ENCODE measurements around the gene ZNF654.
"Not testable (repeated sequence)": the region's sequence is repeated elsewhere in the genome, so short reads cannot be mapped to it uniquely, and the experiment has no call there.

The ZNF654 gene

DNA sequence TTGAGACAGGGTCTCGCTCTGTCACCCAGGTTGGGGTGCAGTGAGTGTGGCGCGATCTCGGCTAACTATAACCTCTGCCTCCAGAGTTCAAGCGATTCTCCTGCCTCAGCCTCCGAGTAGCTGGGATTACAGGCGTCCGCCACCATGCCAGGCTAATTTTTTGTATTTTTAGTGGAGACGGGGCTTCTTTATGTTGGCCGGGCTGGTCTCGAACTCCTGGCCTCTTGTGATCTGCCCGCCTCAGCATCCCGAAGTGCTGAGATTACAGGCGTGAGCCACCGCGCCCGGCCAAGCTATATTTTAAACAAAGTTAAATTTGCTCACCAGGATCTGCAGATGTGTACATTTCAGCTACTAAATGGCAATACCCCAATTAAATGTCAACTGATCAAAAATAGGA is 89.6 kb downstream of the ZNF654 start:
- no peak for DNase-seq

DNA sequence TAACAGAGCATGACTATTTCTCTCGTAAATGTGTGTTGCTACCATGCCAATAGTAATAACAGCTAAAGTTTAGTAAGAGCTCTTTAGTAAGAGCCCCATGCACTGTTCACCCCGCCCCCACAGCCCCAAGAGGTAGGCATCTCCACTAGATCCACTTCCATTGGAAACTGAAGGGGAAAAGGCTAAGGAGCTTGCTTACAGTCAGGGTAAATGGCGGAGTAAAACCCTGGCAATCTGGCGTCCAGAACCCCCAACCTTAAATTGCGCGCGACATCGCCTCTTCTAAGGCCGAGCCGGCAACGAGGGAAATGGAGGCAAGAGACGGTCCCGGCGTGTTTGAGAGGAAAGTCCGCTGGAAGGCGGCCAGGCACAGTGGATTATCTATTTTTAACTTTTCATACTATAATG is 90.0 kb downstream of the ZNF654 start:
- no peak for DNase-seq

DNA sequence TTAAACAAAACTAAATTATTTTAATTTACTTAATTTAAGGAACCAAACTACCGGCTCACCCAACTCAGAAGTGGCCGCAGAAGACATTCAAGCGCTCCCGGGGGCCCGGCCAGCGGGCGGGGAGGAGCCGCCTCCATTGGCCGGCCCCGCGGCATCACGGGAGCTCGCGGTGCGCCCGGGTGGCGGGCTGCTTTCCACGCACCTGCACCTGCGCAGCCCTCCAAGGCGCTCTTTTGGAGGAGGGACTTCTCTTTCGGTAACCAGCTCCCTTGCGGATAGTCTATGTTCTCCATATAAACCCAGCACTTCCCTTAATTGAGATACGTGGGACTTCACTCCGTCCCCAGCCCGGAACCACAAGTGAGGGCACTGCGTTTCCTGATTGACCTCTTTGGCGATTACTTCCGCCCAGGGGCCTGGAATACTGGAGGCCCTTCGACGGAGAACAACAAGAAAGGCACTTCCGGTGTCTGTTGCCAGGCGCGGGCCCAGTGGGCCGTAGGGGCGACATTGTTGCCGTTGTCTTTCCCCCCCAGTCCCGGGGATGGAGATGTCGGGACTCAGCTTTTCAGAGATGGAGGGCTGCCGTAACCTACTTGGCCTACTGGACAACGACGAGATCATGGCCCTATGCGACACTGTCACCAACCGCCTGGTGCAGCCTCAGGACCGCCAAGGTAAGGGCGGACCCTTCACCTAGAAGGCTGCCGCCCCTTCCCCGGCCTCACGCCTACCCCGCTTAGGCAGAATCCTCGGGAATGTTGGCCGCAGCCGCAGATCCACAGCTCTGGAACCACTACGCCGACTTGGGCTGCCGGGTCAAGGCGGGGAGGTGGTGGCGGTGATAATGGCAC is 90.7 kb downstream of the ZNF654 start, which contains the start of gene C3orf38:
C3orf38 (plus strand) TSS at position 451 of the 854 bp plus-strand sequence; CDS start at position 545, 94 bp downstream.
- peak; percentile 80 for DNase-seq

DNA sequence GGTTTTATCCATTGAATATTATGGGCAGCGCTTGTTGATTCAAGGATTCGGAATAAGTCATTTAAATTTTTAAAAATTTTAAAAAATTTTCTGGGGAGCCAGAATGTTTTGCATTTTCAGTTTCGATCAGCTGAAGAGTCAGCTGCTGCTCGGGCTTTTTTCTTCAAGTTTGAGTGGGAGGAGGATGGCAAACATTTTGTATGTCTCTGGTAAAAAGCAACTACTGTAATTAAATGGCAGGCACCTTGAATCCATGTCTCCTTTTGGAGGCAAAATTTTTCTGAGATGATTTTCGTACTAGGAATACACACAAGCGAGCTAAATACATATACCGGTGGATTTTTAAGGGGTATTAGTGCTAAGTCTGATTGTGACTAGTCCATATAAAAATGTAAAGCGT is 91.3 kb downstream of the ZNF654 start:
- DNase-seq: no peak

DNA sequence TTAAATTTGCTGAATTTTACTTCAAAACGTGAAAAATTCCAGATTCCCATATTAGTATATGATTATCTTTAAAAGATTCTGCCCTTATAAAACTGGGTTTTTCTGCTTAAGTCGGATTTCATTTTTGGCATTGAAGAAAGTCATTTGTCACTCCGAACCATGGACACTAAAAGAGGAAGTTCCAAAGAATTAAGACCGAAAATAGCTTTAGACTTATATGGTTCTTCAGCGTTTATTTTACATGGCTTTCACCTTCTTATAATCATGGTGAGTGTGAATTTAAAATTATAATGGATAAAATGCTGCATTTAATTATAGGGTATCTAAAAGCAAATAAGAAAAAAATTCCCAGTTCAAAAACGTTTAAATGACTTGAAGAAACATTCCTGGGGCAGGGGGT is 91.8 kb downstream of the ZNF654 start:
- DNase-seq: no peak

DNA sequence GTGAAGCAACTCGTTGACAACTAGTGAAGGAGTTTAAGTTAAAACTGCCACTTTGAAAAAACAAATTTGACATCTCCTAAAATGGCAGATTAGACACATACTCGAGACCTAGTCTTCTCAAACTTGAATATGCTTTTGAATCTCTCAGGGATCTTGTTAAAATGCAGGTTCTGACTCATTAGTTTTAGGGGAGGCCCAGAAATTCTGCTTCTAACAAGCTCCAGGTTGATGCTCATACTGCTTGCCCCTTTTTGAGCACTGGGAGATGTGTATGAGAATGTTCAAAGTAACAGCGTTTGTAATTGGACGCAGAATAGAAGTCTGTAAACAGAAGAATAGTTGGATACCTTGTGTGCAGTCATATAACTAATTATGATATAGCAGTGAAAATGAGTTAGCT is 92.3 kb downstream of the ZNF654 start:
- no peak for DNase-seq

DNA sequence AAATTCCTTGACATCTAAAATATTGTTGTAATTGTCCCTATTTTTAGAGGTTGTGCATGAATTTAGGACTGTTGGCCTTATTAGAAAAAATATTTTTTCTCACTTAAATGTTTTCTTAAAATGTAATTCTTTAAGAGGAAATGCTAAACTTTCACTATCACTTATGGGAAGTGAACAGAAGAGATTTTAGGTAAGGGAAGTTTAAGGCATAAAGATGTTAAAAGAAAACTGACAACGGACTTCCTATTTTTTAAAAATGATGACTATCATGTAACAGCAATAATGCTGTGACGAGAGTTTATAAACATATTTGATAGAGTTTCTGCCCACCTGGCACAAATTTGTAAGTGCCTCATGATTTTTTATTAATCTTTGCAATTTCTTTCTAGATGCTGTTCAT is 93.8 kb downstream of the ZNF654 start:
- DNase-seq: no peak

DNA sequence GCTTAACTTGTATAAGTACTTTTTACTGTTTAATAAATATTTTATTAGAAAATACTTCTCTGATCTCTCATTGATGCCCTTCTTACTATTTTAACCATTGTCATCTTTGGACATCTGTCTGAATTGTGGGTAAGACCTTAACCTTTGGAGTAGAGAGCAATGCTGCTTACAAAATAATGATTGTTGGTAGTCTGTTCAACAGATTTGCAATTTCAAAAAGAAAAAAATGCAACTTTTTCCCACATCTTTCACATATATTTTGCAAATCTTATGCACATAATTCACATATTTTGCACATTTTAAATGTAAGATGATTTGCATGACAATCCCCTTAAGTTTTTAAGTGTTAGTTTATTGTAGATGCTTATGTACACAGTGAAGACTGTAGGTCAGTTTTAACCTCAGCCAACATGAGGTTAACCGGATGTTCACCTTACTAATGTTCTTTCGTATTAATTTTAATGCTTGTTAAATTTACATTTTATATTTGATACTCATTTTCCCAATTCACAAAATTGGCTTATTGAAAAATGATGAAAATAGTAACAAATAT is 107.4 kb downstream of the ZNF654 start:
- no peak for DNase-seq

DNA sequence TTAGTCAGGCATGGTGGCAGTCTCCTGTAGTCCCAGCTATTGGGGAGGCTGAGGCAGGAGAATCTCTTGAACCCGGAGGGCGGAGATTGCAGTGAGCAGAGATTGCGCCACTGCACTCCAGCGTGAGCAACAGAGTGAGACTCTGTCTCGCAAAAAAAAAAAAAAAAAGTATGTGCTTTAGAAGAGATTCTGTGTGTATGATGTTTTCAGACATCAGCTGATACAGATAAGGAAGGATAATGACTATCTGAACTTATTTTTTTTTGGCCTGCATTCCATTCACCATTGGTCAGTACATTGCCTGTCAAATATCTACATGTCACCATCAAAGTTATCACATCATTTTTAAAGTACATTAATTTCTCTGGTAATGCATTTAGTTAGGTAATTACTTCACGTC is 108.1 kb downstream of the ZNF654 start:
- DNase-seq: no peak

DNA sequence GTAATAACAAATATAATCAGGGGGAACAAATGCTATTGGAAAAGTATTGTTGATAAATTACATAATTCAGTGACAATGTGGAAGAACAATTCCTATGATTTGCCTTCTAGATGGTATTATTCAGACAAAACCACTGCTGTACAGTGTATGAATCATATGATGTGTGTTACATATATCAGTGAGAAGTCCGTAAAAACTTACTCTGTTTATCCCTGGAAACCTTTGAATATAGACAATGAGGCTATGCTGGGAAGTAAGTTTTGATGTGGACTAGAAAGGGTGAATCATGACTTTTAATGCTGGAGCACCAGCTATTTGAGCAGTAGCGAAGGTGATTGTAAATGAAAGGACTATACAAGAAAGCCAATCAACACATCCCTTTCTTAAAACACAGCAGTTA is 108.6 kb downstream of the ZNF654 start:
- no peak for DNase-seq

DNA sequence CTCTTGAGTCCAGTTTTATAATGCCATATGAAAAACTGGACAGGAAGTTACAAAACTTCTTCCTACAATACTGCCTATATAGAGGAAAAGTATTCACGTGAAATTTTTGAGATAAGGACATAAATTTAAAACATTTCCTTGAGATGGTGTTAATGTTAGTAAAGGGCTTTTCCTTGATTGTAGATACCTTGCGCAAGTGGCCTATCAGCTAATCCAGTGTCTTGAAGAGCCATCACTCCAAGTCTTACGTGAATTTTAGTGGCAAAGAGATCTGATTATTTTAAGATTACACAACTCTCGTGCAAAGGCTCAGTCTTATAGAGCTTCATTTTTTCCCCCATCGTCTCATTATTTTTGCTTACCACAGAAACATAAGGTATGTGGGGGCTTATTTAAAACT is 109.1 kb downstream of the ZNF654 start:
- no peak for DNase-seq

DNA sequence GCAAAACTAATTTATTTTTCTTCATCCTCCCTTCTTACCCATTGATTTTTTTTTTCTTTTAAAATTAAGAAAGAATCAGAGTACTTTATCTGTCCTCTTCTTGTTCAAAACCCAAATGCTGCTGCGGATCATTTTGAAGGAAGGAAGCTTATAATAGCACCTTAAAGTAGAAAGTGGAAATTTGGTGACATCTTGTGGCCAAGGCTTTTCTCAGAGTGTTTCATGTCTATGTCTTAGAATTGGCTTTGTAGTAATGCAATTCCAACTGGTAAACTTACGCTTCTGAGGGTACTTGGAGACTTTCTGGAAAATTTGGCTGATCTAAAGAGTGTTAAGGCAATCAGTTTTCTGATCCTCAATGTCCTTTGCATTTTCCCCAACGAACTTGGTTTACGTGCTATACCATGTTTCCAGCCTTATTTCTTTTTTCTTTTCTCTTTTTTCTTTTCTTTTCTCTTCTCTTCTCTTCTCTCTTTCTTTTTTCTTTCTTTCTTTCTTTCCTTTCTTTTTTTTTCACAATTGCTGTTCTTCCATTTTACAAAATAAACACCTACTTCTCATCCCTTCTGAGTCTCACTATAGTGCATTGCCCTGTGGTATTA is 121.4 kb downstream of the ZNF654 start:
- DNase-seq: no peak

DNA sequence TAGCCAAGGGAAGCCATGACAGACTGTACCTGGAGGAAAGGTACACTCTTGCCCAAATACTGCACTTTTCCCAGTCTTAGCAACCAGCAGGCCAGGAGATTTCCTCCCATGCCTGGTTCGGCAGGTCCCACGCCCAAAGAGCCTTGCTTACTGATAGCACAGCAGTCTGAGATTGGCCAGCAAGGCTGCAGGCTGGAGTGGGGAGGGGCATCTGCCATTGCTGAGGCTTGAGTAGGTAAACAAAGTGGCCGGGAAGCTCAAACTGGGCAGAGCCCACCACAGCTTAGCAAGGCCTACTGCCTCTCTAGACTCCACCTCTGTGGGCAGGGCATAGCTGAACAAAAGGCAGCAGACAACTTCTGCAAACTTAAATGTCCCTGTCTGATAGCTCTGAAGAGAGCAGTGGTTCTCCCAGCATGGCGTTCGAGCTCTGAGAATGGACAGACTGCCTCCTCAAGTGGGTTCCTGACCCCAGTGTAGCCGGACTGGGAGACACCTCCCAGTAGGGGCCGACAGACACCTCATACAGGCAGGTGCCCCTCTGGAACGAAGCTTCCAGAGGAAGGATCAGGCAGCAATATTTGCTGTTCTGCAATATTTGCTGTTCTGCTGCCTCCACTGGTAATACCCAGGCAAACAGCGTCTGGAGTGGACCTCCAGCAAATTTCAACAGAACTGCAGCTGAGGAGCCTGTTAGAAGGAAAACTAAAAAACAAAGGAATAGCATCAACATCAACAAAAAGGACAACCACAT is 123.3 kb downstream of the ZNF654 start:
- DNase-seq: not testable (repeated sequence)

DNA sequence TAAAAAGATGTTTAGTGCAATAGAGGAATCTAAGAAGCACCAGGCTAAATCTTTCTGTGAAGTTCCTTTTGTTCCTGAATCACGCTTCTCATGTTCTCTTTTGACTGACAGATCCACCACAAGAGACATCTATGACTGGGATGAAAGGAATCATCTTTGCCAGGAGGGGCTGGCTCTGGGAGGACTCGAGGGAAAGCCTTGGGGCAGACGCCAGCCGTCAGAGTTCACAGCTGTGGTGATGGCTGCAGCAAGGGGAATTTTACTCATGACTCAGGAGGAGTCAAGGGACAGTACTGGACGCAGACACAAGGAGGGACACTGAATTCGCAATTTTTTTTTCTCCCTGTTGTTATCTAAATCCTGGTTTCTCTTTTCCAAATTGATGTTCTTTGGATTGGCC is 129.4 kb downstream of the ZNF654 start:
- DNase-seq: no peak

DNA sequence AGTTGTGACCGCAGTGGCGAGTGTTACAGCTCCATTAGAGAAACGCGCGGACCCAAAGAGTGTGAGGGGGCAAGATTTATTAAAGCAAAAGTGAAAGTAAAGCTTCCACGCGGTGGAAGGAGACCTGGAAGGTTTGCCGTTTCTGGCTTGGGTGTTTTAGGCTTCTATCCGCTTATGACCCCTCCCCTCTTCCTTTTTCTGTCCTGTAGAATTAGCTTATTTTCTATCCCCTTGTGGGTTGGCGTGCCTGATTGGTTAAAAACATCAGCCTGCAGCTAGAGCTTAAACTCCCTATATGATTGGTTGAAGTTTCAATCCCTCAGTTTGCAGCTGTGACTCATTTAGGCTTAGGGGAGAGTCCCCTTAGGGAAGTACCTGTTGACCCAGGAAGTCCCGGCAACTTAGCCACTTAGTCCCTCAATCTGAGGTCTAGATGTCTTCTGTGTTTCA is 130.3 kb downstream of the ZNF654 start:
- no peak for DNase-seq

DNA sequence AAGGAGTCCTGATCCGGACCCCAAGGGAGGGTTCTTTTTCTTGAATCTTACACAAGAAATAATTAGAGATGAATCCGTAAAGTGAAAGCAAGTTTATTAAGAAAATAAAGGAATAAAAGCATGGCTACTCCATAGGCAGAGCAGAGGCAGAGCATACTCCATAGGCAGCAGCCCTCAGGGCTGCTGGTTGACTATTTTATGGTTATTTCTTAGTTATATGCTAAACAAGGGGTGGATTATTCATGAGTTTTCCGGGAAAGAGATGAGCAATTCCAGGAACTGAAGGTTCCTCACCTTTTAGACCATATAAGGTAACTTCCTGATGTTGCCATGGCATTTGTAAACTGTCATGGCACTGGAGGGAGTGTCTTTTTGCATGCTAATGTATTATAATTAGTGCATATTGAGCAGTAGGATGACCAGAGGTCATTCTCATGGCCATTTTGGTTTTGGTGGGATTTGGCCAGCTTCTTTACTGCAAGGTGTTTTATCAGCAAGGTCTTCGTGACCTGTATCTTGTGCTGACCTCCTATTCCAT is 132.9 kb downstream of the ZNF654 start:
- no peak for DNase-seq

DNA sequence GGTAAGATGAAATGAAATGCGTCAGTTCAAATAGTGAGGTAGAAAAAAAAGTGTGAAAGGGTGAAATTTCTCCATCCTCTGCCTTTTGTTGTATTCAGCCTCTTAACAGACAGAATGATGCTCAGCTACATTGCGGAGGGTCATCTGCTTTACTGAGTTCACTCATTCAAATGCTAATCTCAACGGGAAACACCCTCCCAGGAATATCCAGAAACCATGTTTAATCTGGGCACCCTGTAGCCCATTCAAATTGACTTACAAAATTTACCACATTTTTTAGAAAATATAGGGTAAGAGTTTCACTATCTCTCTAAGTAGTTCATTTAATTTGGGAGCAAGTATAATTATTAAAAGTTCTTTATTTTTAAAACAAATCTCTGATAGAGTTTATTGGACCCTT is 133.6 kb downstream of the ZNF654 start:
- DNase-seq: no peak
